Karpas-422 (cell line): ENCODE data around the gene NCKAP5. TPM values are rescaled to one million over a fixed set of nuclear protein-coding genes. Genes with fewer than 3 reads are reported as not detected.

Experiments
- DNase-seq: peaks from one replicate; pipeline ENCODE4 v3.0.0-alpha.2; 2015
- H2AFZ ChIP-seq: fragments of 200-600 bp; sonication (generic); 2 replicates; pipeline ENCODE4 v1.6.1; 2014; ENCODE audit warnings: antibody characterized with exemption, low read length, mixed read lengths
- H3K27ac ChIP-seq: fragments of 200-600 bp; sonication (generic); 2 replicates; pipeline ENCODE4 v1.5.1; 2014; ENCODE audit warnings: mild to moderate bottlenecking, low read length, moderate library complexity
- H3K27me3 ChIP-seq: fragments of 200-600 bp; sonication (generic); 2 replicates; pipeline ENCODE4 v1.6.1; 2014; ENCODE audit warnings: low read length, mixed read lengths
- H3K36me3 ChIP-seq: fragments of 200-600 bp; sonication (generic); 2 replicates; pipeline ENCODE4 v1.6.1; 2014; ENCODE audit warnings: low read length, mixed read lengths; ENCODE audit not compliant: insufficient read depth
- H3K4me1 ChIP-seq: fragments of 200-600 bp; sonication (generic); 2 replicates; pipeline ENCODE4 v1.6.1; 2014; ENCODE audit warnings: mild to moderate bottlenecking, low read length, mixed read lengths
- H3K4me2 ChIP-seq: fragments of 200-600 bp; sonication (generic); 2 replicates; pipeline ENCODE4 v1.6.1; 2014; ENCODE audit warnings: low read length, low read depth, mild to moderate bottlenecking; ENCODE audit not compliant: poor library complexity, severe bottlenecking
- H3K4me3 ChIP-seq: fragments of 200-600 bp; sonication (generic); 2 replicates; pipeline ENCODE4 v1.5.1; 2014; ENCODE audit warnings: mild to moderate bottlenecking, antibody characterized with exemption, low read length, mixed read lengths
- H3K79me2 ChIP-seq: fragments of 200-600 bp; sonication (generic); 2 replicates; pipeline ENCODE4 v1.6.1; 2014; ENCODE audit warnings: mild to moderate bottlenecking, low read length, mixed read lengths
- H3K9ac ChIP-seq: fragments of 200-600 bp; sonication (generic); 2 replicates; pipeline ENCODE4 v1.6.0; 2014; ENCODE audit warnings: low read length
- H3K9me2 ChIP-seq: fragments of 200-600 bp; sonication (generic), shearing (Covaris generic); replicated peaks from 2 replicates; pipeline ENCODE4 v1.6.0; 2014; ENCODE audit warnings: mild to moderate bottlenecking, low read length, moderate library complexity; ENCODE audit not compliant: insufficient read depth
- H3K9me3 ChIP-seq: fragments of 300-700, 200-600 bp; sonication (generic); 2 replicates; pipeline ENCODE4 v1.6.1; 2014; ENCODE audit warnings: low read length, mixed read lengths
- H4K20me1 ChIP-seq: fragments of 200-600 bp; sonication (generic); 2 replicates; pipeline ENCODE4 v1.6.1; 2014; ENCODE audit warnings: mild to moderate bottlenecking, antibody characterized with exemption, low read length, low read depth; ENCODE audit not compliant: insufficient read depth
- total RNA-seq: library from RNA; depleted of rRNA; stranded (reverse); fragments of >200 nt; shearing (Covaris generic); gene quantifications from 2 replicates; pipeline ENCODE4 v1.2.3, GENCODE V29; 2014; ENCODE audit warnings: low replicate concordance

The NCKAP5 gene
- total RNA-seq, 1 experiment from 2014 or later = not detected

DNA sequence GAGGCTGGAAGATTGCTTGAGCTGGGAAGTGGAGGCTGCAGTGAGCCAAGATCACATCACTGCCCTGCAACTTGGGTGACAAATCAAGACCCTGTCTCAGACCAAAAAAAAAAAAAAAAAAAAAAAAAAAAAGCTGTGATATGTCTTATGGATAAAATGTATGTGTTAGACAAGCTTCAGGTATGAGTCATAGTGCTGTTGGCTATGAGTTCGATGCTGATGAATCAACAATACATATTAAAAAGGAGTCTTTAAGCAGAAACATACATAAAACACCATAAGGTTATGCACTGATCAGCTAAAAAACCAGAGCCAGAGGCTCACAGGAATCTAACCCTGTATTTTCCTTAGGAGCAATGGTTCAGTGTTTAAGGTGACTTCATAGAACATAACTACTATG is 332.3 kb downstream of the NCKAP5 start:
- Histone ChIP-seq H3K9me2 (no peaks in the 10 kb centered on the region), H3K4me3 (no peak overlapping the region), H3K4me1 (no peaks in the 10 kb centered on the region), H3K27ac (no peak overlapping the region), H3K9ac (no peak overlapping the region), H2AFZ (no peak overlapping the region), H3K27me3 (no peaks in the 10 kb centered on the region), H4K20me1 (no peaks in the 10 kb centered on the region), H3K4me2 (no peak overlapping the region), H3K36me3 (no peaks in the 10 kb centered on the region), H3K79me2 (no peaks in the 10 kb centered on the region), H3K9me3 (no peaks in the 10 kb centered on the region)
- no peak for DNase-seq

GRCh38 chr2:133232556-133232955 is 335.7 kb downstream of the NCKAP5 start:
- H2AFZ ChIP-seq = no peak overlapping the region
- H3K4me3 ChIP-seq = no peak overlapping the region
- no peaks in the 10 kb centered on the region for H3K79me2 ChIP-seq
- H3K27ac ChIP-seq = no peak overlapping the region
- no peak overlapping the region for H3K4me2 ChIP-seq
- no peaks in the 10 kb centered on the region for H3K9me2 ChIP-seq
- no peaks in the 10 kb centered on the region for H4K20me1 ChIP-seq
- H3K36me3 ChIP-seq = no peaks in the 10 kb centered on the region
- no peak overlapping the region for H3K9ac ChIP-seq
- H3K4me1 ChIP-seq = no peaks in the 10 kb centered on the region
- H3K9me3 ChIP-seq = no peaks in the 10 kb centered on the region
- DNase-seq = no peak
- H3K27me3 ChIP-seq = no peaks in the 10 kb centered on the region

GRCh38 chr2:133231264-133231663 is 337.0 kb downstream of the NCKAP5 start:
- Histone ChIP-seq H3K79me2 (no peaks in the 10 kb centered on the region), H3K36me3 (no peaks in the 10 kb centered on the region), H4K20me1 (no peaks in the 10 kb centered on the region), H3K9ac (no peak overlapping the region), H2AFZ (no peak overlapping the region), H3K27me3 (no peaks in the 10 kb centered on the region), H3K4me3 (no peak overlapping the region), H3K27ac (no peak overlapping the region), H3K9me2 (no peaks in the 10 kb centered on the region), H3K4me1 (no peaks in the 10 kb centered on the region), H3K9me3 (no peaks in the 10 kb centered on the region), H3K4me2 (no peak overlapping the region)
- no peak for DNase-seq

DNA sequence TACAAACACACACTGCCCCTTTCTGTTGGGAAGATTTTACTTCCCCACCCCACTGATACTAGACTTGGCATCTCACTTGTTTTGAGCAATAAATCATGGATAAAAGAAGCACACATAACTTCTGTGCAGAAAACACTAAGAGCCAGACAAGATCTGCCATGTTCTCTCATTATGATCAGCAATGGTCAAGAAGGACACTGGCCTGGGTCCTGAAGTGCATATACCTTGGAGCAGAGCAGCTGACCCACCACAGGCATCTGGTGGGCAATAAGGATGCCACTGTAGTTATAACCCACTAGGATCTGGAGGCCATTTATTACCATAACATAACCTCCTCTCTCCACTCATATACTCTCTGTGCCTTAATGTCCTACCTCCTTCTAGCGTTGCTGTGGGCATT is 338.3 kb downstream of the NCKAP5 start:
- H3K4me3 ChIP-seq = no peak overlapping the region
- H4K20me1 ChIP-seq = no peaks in the 10 kb centered on the region
- H3K9me3 ChIP-seq = no peaks in the 10 kb centered on the region
- H3K9ac ChIP-seq = no peak overlapping the region
- H3K27me3 ChIP-seq = no peaks in the 10 kb centered on the region
- no peaks in the 10 kb centered on the region for H3K9me2 ChIP-seq
- H3K36me3 ChIP-seq = no peaks in the 10 kb centered on the region
- no peaks in the 10 kb centered on the region for H3K79me2 ChIP-seq
- H2AFZ ChIP-seq = no peak overlapping the region
- no peak for DNase-seq
- no peak overlapping the region for H3K4me2 ChIP-seq
- no peaks in the 10 kb centered on the region for H3K4me1 ChIP-seq
- no peak overlapping the region for H3K27ac ChIP-seq

DNA sequence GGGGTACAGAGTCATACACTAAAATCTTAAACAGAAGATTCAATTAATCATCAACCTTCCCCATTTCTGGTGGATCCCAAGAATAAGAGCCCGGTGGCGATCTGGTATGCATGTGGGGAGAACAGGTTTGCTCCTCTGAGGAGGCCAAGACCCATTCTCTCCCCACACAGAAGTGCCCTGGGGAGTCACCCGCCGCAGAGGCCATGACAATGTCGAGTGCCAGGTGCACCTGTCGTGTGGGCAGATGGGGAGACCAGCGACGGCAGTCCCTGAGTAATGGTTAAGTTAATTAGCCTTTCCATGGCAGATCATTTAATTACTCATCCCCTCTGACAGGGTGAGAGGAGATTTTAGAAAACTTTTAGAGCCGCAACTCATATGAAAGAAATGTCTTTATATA is 345.0 kb downstream of the NCKAP5 start:
- no peaks in the 10 kb centered on the region for H3K9me3 ChIP-seq
- H3K79me2 ChIP-seq = no peaks in the 10 kb centered on the region
- no peaks in the 10 kb centered on the region for H3K27me3 ChIP-seq
- no peaks in the 10 kb centered on the region for H3K36me3 ChIP-seq
- no peak for DNase-seq
- H3K4me3 ChIP-seq = no peak overlapping the region
- H3K4me2 ChIP-seq = no peak overlapping the region
- H3K9me2 ChIP-seq = no peaks in the 10 kb centered on the region
- no peaks in the 10 kb centered on the region for H4K20me1 ChIP-seq
- no peak overlapping the region for H3K27ac ChIP-seq
- H3K9ac ChIP-seq = no peak overlapping the region
- H3K4me1 ChIP-seq = no peaks in the 10 kb centered on the region
- no peak overlapping the region for H2AFZ ChIP-seq

GRCh38 chr2:133221398-133221797 is 346.9 kb downstream of the NCKAP5 start:
- Histone ChIP-seq H3K36me3 (no peaks in the 10 kb centered on the region), H3K4me3 (no peak overlapping the region), H3K4me1 (no peaks in the 10 kb centered on the region), H4K20me1 (no peaks in the 10 kb centered on the region), H3K27me3 (no peaks in the 10 kb centered on the region), H2AFZ (no peak overlapping the region), H3K9me3 (no peaks in the 10 kb centered on the region), H3K4me2 (no peak overlapping the region), H3K79me2 (no peaks in the 10 kb centered on the region), H3K9ac (no peak overlapping the region), H3K27ac (no peak overlapping the region), H3K9me2 (no peaks in the 10 kb centered on the region)
- no peak for DNase-seq

GRCh38 chr2:133218204-133218603 is 350.1 kb downstream of the NCKAP5 start:
- Histone ChIP-seq H3K4me1 (no peaks in the 10 kb centered on the region), H3K4me2 (no peak overlapping the region)

GRCh38 chr2:133215477-133215876 is 352.8 kb downstream of the NCKAP5 start:
- Histone ChIP-seq H3K9me2 (no peaks in the 10 kb centered on the region), H3K9me3 (no peaks in the 10 kb centered on the region), H3K4me1 (no peaks in the 10 kb centered on the region), H3K27ac (no peak overlapping the region), H2AFZ (no peak overlapping the region), H3K9ac (no peak overlapping the region), H3K36me3 (no peaks in the 10 kb centered on the region), H3K27me3 (no peaks in the 10 kb centered on the region), H3K4me3 (no peak overlapping the region), H3K4me2 (no peak overlapping the region), H3K79me2 (no peaks in the 10 kb centered on the region), H4K20me1 (no peaks in the 10 kb centered on the region)
- no peak for DNase-seq

More at GRCh38 chr2:133218204-133218603, 350.1 kb downstream of the NCKAP5 start:
- no peak overlapping the region for H3K9ac ChIP-seq
- no peak overlapping the region for H3K27ac ChIP-seq
- no peaks in the 10 kb centered on the region for H3K9me3 ChIP-seq
- H3K4me3 ChIP-seq = no peak overlapping the region
- H3K36me3 ChIP-seq = no peaks in the 10 kb centered on the region
- DNase-seq = no peak
- no peaks in the 10 kb centered on the region for H3K79me2 ChIP-seq
- H2AFZ ChIP-seq = no peak overlapping the region
- H4K20me1 ChIP-seq = no peaks in the 10 kb centered on the region
- no peaks in the 10 kb centered on the region for H3K9me2 ChIP-seq
- no peaks in the 10 kb centered on the region for H3K27me3 ChIP-seq

- Histone ChIP-seq H4K20me1 (no peaks in the 10 kb centered on the region), H3K4me1 (no peaks in the 10 kb centered on the region), H3K4me3 (no peak overlapping the region), H3K36me3 (no peaks in the 10 kb centered on the region), H3K9me2 (no peaks in the 10 kb centered on the region), H3K9ac (no peak overlapping the region), H3K27me3 (no peaks in the 10 kb centered on the region), H3K4me2 (no peak overlapping the region), H2AFZ (no peak overlapping the region), H3K9me3 (no peaks in the 10 kb centered on the region), H3K79me2 (no peaks in the 10 kb centered on the region), H3K27ac (no peak overlapping the region)
- no peak for DNase-seq
Measured at GRCh38 chr2:133213651-133214050, 354.6 kb downstream of the NCKAP5 start.
